H1 (cell line): ENCODE results near the gene TXNDC5. TPM values are rescaled to one million over a fixed set of nuclear protein-coding genes. Genes with fewer than 3 reads are reported as not detected.

Experiments used
- CTCF ChIA-PET: fragments of 300-600 bp; sonication (Branson Sonifier 250); formaldehyde crosslinking; loops from one replicate; lab custom pipeline; 2021; ENCODE audit not compliant: partially characterized antibody; lab: Charles Lee
- POLR2A ChIA-PET: fragments of 300-600 bp; sonication (Branson Sonifier 250); formaldehyde crosslinking; loops from one replicate; lab custom pipeline; 2021; ENCODE audit warnings: inconsistent platforms; ENCODE audit not compliant: partially characterized antibody; lab: Charles Lee
- DNase-seq, 2 experiments: peaks; one replicate each; pipeline versions ENCODE4 v3.0.0 to v3.0.0-alpha.2; 2010 to 2022; ENCODE audit warnings: low spot score in 2 of 2, low read depth in 1 of 2, mixed read lengths in 1 of 2
- FAIRE-seq: peaks from 2 replicates; lab custom pipeline; 2011; peaks lifted over from hg19 to GRCh38; lab: Jason Lieb, UNC
- H2AFZ ChIP-seq: 2 replicates; pipeline ENCODE4 v1.8.1; 2012; ENCODE audit warnings: low read length, inconsistent platforms
- H2AK5ac ChIP-seq: 2 replicates; pipeline ENCODE4 v1.6.1; 2013; ENCODE audit warnings: low read depth, low read length
- H2BK120ac ChIP-seq: replicated peaks from 2 replicates; pipeline ENCODE3; 2013; ENCODE audit warnings: low read depth, low read length, inconsistent platforms
- H2BK12ac ChIP-seq: 2 replicates; pipeline ENCODE4 v1.6.1; 2013; ENCODE audit warnings: low read depth, low read length
- H2BK15ac ChIP-seq: 2 replicates; pipeline ENCODE4 v1.6.1; 2013; ENCODE audit warnings: low read length
- H2BK20ac ChIP-seq: 2 replicates; pipeline ENCODE4 v1.6.1; 2013; ENCODE audit warnings: low read length
- H2BK5ac ChIP-seq: 2 replicates; pipeline ENCODE4 v1.6.1; 2013; ENCODE audit warnings: low read depth, low read length
- H3K14ac ChIP-seq: 2 replicates; pipeline ENCODE4 v1.6.1; 2013; ENCODE audit warnings: inconsistent platforms; ENCODE audit not compliant: insufficient read length
- H3K18ac ChIP-seq: 2 replicates; pipeline ENCODE4 v1.6.1; 2013; ENCODE audit warnings: low read length; ENCODE audit errors: extremely low read depth
- H3K23ac ChIP-seq: 2 replicates; pipeline ENCODE4 v1.6.1; 2013; ENCODE audit warnings: inconsistent platforms; ENCODE audit not compliant: insufficient read length
- H3K23me2 ChIP-seq: 2 replicates; pipeline ENCODE4 v1.6.1; 2013; ENCODE audit warnings: low read depth, low read length
- H3K27ac ChIP-seq: 2 replicates; pipeline ENCODE4 v1.6.1; 2011; ENCODE audit warnings: low read depth, low read length, inconsistent platforms
- H3K27me3 ChIP-seq, 4 experiments: replicated peaks in 1 of 4; 1 replicate in 1 of 4; 2 replicates in 3 of 4; pipeline versions ENCODE4 v1.6.1 to v1.8.1; 2011 to 2013; ENCODE audit warnings: low read length in 3 of 4, mild to moderate bottlenecking in 3 of 4, inconsistent platforms in 2 of 4, mixed read lengths in 2 of 4, moderate library complexity in 1 of 4; ENCODE audit not compliant: control insufficient read depth in 3 of 4, insufficient read depth in 3 of 4; ENCODE audit errors: extremely low read depth in 1 of 4
- H3K36me3 ChIP-seq, 4 experiments: 2 replicates each; pipeline versions ENCODE4 v1.6.1 to v1.8.1; 2011 to 2013; ENCODE audit warnings: mild to moderate bottlenecking in 4 of 4, low read length in 3 of 4, moderate library complexity in 2 of 4, control low read depth in 1 of 4, inconsistent platforms in 1 of 4; ENCODE audit not compliant: insufficient read depth in 4 of 4, control insufficient read depth in 2 of 4
- H3K4ac ChIP-seq: replicated peaks from 2 replicates; pipeline ENCODE3; 2013; ENCODE audit warnings: low read length, low read depth, mixed read lengths, inconsistent platforms; ENCODE audit not compliant: insufficient read length
- H3K4me1 ChIP-seq, 4 experiments: replicated peaks in 1 of 4; 1 replicate in 1 of 4; 2 replicates in 3 of 4; pipeline versions ENCODE4 v1.6.1 to v1.8.1; 2011 to 2013; ENCODE audit warnings: low read length in 3 of 4, inconsistent platforms in 2 of 4, mixed read lengths in 1 of 4; ENCODE audit not compliant: insufficient read depth in 4 of 4, control insufficient read depth in 3 of 4
- H3K4me2 ChIP-seq, 2 experiments: 2 replicates each; pipeline versions ENCODE4 v1.6.1 to v1.8.1; 2011 to 2013; ENCODE audit warnings: low read depth in 2 of 2, low read length in 2 of 2, control low read depth in 1 of 2, inconsistent platforms in 1 of 2, mild to moderate bottlenecking in 1 of 2; ENCODE audit not compliant: insufficient read depth in 1 of 2
- H3K4me3 ChIP-seq, 4 experiments: fragments of 200-600, 300-600 bp in 1 of 4; sonication (generic), shearing (Covaris generic), sonication (Bioruptor Twin) in 1 of 4; 2 replicates each; pipeline versions ENCODE4 v1.5.1 to v1.8.1; 2011 to 2016; ENCODE audit warnings: low read length in 4 of 4, low read depth in 3 of 4, control low read depth in 2 of 4, inconsistent platforms in 2 of 4, mild to moderate bottlenecking in 2 of 4, mixed read lengths in 1 of 4, moderate library complexity in 1 of 4; ENCODE audit not compliant: insufficient read depth in 2 of 4; ENCODE audit errors: extremely low read depth in 1 of 4
- H3K56ac ChIP-seq: replicated peaks from 2 replicates; pipeline ENCODE3; 2013; ENCODE audit warnings: low read depth, mild to moderate bottlenecking, mixed read lengths, low read length, inconsistent platforms; ENCODE audit not compliant: insufficient read length
- H3K79me1 ChIP-seq: 2 replicates; pipeline ENCODE4 v1.6.1; 2013; ENCODE audit warnings: low read depth, low read length, control low read depth
- H3K79me2 ChIP-seq, 2 experiments: 2 replicates each; pipeline versions ENCODE4 v1.6.1 to v1.8.1; 2012 to 2013; ENCODE audit warnings: low read length in 2 of 2, mild to moderate bottlenecking in 2 of 2, inconsistent platforms in 1 of 2; ENCODE audit not compliant: insufficient read depth in 2 of 2, control insufficient read depth in 1 of 2
- H3K9ac ChIP-seq, 4 experiments: replicated peaks in 1 of 4; 1 replicate in 1 of 4; 2 replicates in 3 of 4; pipeline versions ENCODE4 v1.6.1 to v1.8.1; 2011 to 2013; ENCODE audit warnings: low read depth in 3 of 4, low read length in 3 of 4, control low read depth in 2 of 4, mild to moderate bottlenecking in 2 of 4, moderate library complexity in 2 of 4, inconsistent platforms in 1 of 4; ENCODE audit errors: extremely low read depth in 1 of 4
- H3K9me3 ChIP-seq, 2 experiments: 2 replicates each; pipeline versions ENCODE4 v1.6.1 to v1.8.1; 2012 to 2013; ENCODE audit warnings: mild to moderate bottlenecking in 2 of 2, moderate library complexity in 2 of 2, control low read depth in 1 of 2, inconsistent platforms in 1 of 2, low read depth in 1 of 2, low read length in 1 of 2, mixed read lengths in 1 of 2; ENCODE audit not compliant: insufficient read depth in 2 of 2
- H4K20me1 ChIP-seq, 2 experiments: replicated peaks in 1 of 2; 2 replicates each; pipeline versions ENCODE3 to v1.8.1; 2011 to 2013; ENCODE audit warnings: inconsistent platforms in 2 of 2, low read length in 2 of 2, mild to moderate bottlenecking in 1 of 2; ENCODE audit not compliant: insufficient read depth in 2 of 2, control insufficient read depth in 1 of 2
- H4K5ac ChIP-seq: 2 replicates; pipeline ENCODE4 v1.6.1; 2013; ENCODE audit warnings: low read length, low read depth, mixed read lengths, inconsistent platforms; ENCODE audit not compliant: insufficient read length
- H4K8ac ChIP-seq: 2 replicates; pipeline ENCODE4 v1.8.0; 2013; ENCODE audit warnings: mild to moderate bottlenecking, moderate library complexity, low read length, inconsistent platforms; ENCODE audit not compliant: insufficient read depth; ENCODE audit errors: extremely low read depth
- H4K91ac ChIP-seq: replicated peaks from 2 replicates; pipeline ENCODE3; 2013; ENCODE audit warnings: low read length, mixed read lengths, inconsistent platforms; ENCODE audit not compliant: insufficient read length
- BRCA1 ChIP-seq: IDR thresholded peaks from 2 replicates; pipeline ENCODE4 v1.6.1; 2012; ENCODE audit warnings: low read depth, low read length, improper control_type of control experiment
- HDAC2 ChIP-seq, 2 experiments: fragments of 300-600 bp in 1 of 2; sonication (generic) in 1 of 2; IDR thresholded peaks; 2 replicates each; pipeline ENCODE4 v1.6.1; 2011 to 2012; ENCODE audit warnings: low read depth in 2 of 2, low read length in 2 of 2, mild to moderate bottlenecking in 2 of 2, moderate library complexity in 2 of 2, borderline replicate concordance in 1 of 2, inconsistent platforms in 1 of 2
- HDAC6 ChIP-seq: IDR thresholded peaks from one replicate; pipeline ENCODE4 v1.7.1; 2012; ENCODE audit warnings: low read depth, mild to moderate bottlenecking, inconsistent platforms, low read length, moderate library complexity
- POLR2A ChIP-seq, 2 experiments: IDR thresholded peaks; 1 replicate in 1 of 2; 2 replicates in 1 of 2; pipeline ENCODE4 v1.6.1; 2011; ENCODE audit warnings: low read depth in 2 of 2, low read length in 2 of 2, mild to moderate bottlenecking in 2 of 2; ENCODE audit errors: control extremely low read depth in 1 of 2
- SIN3A ChIP-seq, 2 experiments: IDR thresholded peaks in 1 of 2; conservative IDR thresholded peaks in 1 of 2; 2 replicates each; pipeline ENCODE4 v1.6.1; 2011 to 2012; ENCODE audit warnings: low read length in 2 of 2, improper control_type of control experiment in 1 of 2, low read depth in 1 of 2, mild to moderate bottlenecking in 1 of 2
- SIRT6 ChIP-seq: IDR thresholded peaks from one replicate; pipeline ENCODE4 v1.7.1; 2012; ENCODE audit warnings: low read length, inconsistent platforms
- SP1 ChIP-seq: IDR thresholded peaks from 2 replicates; pipeline ENCODE4 v1.6.1; 2011; ENCODE audit warnings: low read depth, low read length
- TAF1 ChIP-seq: IDR thresholded peaks from 2 replicates; pipeline ENCODE4 v1.6.1; 2011; ENCODE audit warnings: mild to moderate bottlenecking, low read depth, low read length
- TEAD4 ChIP-seq: IDR thresholded peaks from 2 replicates; pipeline ENCODE4 v1.6.1; 2012; ENCODE audit warnings: low read depth, low read length, inconsistent platforms, mixed read lengths
- WGBS, 2 experiments: shearing (Covaris generic) in 1 of 2; methylation state at CpG; one replicate each; pipeline versions ENCODE4 v1.1.6 to v1.1.7; 2013 to 2015; ENCODE audit warnings: low lambda C conversion rate in 2 of 2, mixed read lengths in 2 of 2, inconsistent platforms in 1 of 2, low coverage in 1 of 2, missing lambda C conversion rate in 1 of 2; ENCODE audit not compliant: insufficient replicate concordance in 2 of 2, insufficient coverage in 1 of 2, insufficient read length in 1 of 2; ENCODE audit errors: extremely low coverage in 1 of 2, missing lambda C conversion rate in 1 of 2; 5-methylcytosine and 5-hydroxymethylcytosine counted together
- polyA plus RNA-seq, 7 experiments: library from polyadenylated mRNA; depleted of rRNA in 3 of 7; stranded (reverse) in 5 of 7; unstranded in 2 of 7; fragments of >200 nt in 5 of 7; fragments of 200-250 nt in 2 of 7; gene quantifications; 1 replicate in 5 of 7; 2 replicates in 1 of 7; 4 replicates in 1 of 7; pipeline versions ENCODE4 v1.2.1 to v1.2.3, GENCODE V29; 2011 to 2013; ENCODE audit warnings: missing spikeins in 2 of 7, mixed read lengths in 2 of 7
- total RNA-seq: library from RNA; stranded (reverse); fragmentation: NEBNext Ultra II Directional; extraction: Animal tissue kit (Norgen Biotek cat#: 25700); gene quantifications from 2 replicates; pipeline ENCODE4 v1.2.1, GENCODE V29; 2021
- TF ChIP-seq, protein P1 (sequence below): IDR thresholded peaks from 2 replicates; pipeline ENCODE4 v1.6.1; 2012; ENCODE audit warnings: inconsistent platforms

The TXNDC5 gene
- total and polyA plus RNA-seq, 2 of the 8 experiments (the other 6 are each of a cell fraction or from before 2014, with no cell fraction given), result 114 to 172 TPM

DNA sequence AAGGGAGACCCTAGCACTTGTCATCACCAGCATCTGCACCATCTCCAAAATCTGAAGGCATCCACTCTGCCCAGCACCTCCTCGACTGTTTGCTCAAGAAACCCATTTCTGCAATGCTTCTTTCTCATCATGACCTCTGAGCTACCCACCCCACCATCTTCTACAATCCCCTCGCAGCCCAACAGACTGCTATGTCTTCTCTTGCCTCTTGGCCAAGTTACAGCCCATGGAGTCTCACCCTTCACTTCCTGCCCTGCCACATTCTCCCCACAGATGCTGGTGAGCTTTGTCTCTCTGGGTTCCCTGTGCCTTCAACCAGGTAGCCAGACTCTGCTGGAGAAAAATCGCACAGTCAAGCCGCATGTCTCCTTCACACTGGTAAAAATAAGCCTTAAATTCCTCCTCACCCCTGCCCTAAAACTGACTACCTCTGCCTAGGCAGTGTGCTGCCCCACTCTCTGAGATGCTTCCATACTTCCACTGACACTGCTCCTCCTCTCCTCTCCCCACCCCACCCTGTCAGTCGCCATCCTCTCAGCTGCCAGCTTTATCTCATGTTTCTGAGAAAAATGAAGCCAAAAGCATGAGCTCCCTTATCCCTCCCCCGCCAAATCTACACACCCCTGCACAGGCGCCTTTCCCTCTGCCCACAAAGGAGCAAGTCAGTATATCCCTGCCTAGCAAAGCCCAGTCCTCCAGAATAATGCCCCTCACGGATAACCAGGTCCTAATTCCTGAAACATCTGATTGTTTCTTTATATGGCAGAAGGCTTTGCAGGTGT lies 2.3 kb upstream of the TXNDC5 start:
- H3K4me2 ChIP-seq, result no peak overlapping the region
- no peak overlapping the region for H3K27ac ChIP-seq
- H4K91ac ChIP-seq, result no peak overlapping the region
- FAIRE-seq, result no peak
- peaks cover 2 to 7% (median 3%) of the 10 kb centered on the region in 4 experiments; a peak in 5 of 7 replicates for H3K4me1 ChIP-seq
- H3K18ac ChIP-seq, result no peak overlapping the region
- TF ChIP-seq HDAC6, result no peak
- TF ChIP-seq TAF1, result no peak
- no peak for TF ChIP-seq HDAC2 (IDR thresholded peaks at IDR 0.05; ENCODE audit: borderline replicate concordance in 1 of 2, low read depth in 2 of 2, low read length in 2 of 2)
- TF ChIP-seq SP1, result no peak
- no peak for TF ChIP-seq TEAD4
- no peak for TF ChIP-seq POLR2A (IDR thresholded peaks at IDR 0.05; ENCODE audit: control extremely low read depth in 1 of 2, low read depth in 2 of 2, low read length in 2 of 2)
- no peak for TF ChIP-seq SIN3A (conservative IDR thresholded peaks at IDR 0.05 in 1 of 2, IDR thresholded peaks at IDR 0.05 in 1 of 2; ENCODE audit: low read depth in 1 of 2, low read length in 2 of 2)
- no peak for TF ChIP-seq BRCA1
- no peak for TF ChIP-seq SIRT6
- TF ChIP-seq, protein P1, sequence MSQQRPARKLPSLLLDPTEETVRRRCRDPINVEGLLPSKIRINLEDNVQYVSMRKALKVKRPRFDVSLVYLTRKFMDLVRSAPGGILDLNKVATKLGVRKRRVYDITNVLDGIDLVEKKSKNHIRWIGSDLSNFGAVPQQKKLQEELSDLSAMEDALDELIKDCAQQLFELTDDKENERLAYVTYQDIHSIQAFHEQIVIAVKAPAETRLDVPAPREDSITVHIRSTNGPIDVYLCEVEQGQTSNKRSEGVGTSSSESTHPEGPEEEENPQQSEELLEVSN, result no peak
- no peak overlapping the region for H3K56ac ChIP-seq
- no peak overlapping the region for H2AK5ac ChIP-seq
- no peak overlapping the region for H3K4ac ChIP-seq
- H4K5ac ChIP-seq, result no peak overlapping the region
- no peaks in the 10 kb centered on the region for H3K9me3 ChIP-seq
- no peak overlapping the region for H3K23ac ChIP-seq
- no peak overlapping the region for H4K8ac ChIP-seq
- DNase-seq, result no peak
- H3K9ac ChIP-seq, result no peak overlapping the region
- ChIA-PET CTCF (interaction anchor here (3.3 kb wide), 1 partner anchor 79 kb away, joined by 14 read pairs; no protein-coding TSS in a partner anchor), POLR2A (no interaction called here)
- 82% methylated on average over 8 of the region's 8 CpGs; no CpG with 5 or more reads in 1 of the 2 experiments for WGBS, 2 experiments
- H3K23me2 ChIP-seq, result peaks cover 6% of the 10 kb centered on the region; the same call in 1 of the 2 replicates
- no peak overlapping the region for H2BK120ac ChIP-seq
- no peak overlapping the region for H2BK20ac ChIP-seq
- no peak overlapping the region for H2BK15ac ChIP-seq
- no peak overlapping the region for H3K4me3 ChIP-seq
- H3K27me3 ChIP-seq, result peaks cover 0 to 14% (median 3%) of the 10 kb centered on the region in 4 experiments; a peak in 4 of 7 replicates
- H3K36me3 ChIP-seq, result no peaks in the 10 kb centered on the region
- no peak overlapping the region for H2BK5ac ChIP-seq
- H3K79me1 ChIP-seq, result peaks cover 6% of the 10 kb centered on the region; the same call in 1 of the 2 replicates
- peaks cover 8 to 19% of the 10 kb centered on the region in 2 experiments; a peak in 3 of 4 replicates for H3K79me2 ChIP-seq
- H4K20me1 ChIP-seq, result no peaks in the 10 kb centered on the region
- H3K14ac ChIP-seq, result no peak overlapping the region
- H2BK12ac ChIP-seq, result no peak overlapping the region
- no peak overlapping the region for H2AFZ ChIP-seq
